K562 (cell line): Measurements from ENCODE around the gene ICOSLG. TPM values are rescaled to one million over a fixed set of nuclear protein-coding genes. Genes with fewer than 3 reads are reported as not detected.
"Not testable (repeated sequence)": the region's sequence is repeated elsewhere in the genome, so short reads cannot be mapped to it uniquely, and the experiment has no call there.

ENCODE experiments used
- ATAC-seq: fragments of 200-7000 bp; cut with Tn5 transposase; 3 replicates; pipeline ENCODE4 v1.9.1; 2020; ENCODE audit warnings: moderate library complexity
- BruUV-seq: library from RNA; stranded (reverse); fragments of 400-500 nt; replicated peaks from 2 replicates; lab custom pipeline; 2021; lab: Mats Ljungman, UMichigan
- CTCF ChIA-PET: fragments of 300-600 bp; formaldehyde crosslinking; extraction: SDS; loops from one replicate; lab custom pipeline; 2021; ENCODE audit warnings: low intra/inter-chr PET ratio; lab: Yijun Ruan, JAX
- POLR2A ChIA-PET: fragments of 300-600, 350-650 bp; sonication (Branson Sonifier 250); formaldehyde crosslinking; extraction: SDS; loops from one replicate; lab custom pipeline; 2021; ENCODE audit warnings: antibody characterized with exemption, inconsistent platforms; lab: Yijun Ruan, JAX
- DNase-seq, 4 experiments: peaks; one replicate each; pipeline versions ENCODE4 v3.0.0 to v3.0.0-alpha.2; 2011 to 2018; ENCODE audit warnings: low spot score in 3 of 4, mixed read lengths in 3 of 4; ENCODE audit errors: extremely low read depth in 1 of 4
- FAIRE-seq: peaks from 2 replicates; lab custom pipeline; 2011; peaks lifted over from hg19 to GRCh38; lab: Jason Lieb, UNC
- H2AFZ ChIP-seq: 2 replicates; pipeline ENCODE4 v1.6.0; 2011; ENCODE audit warnings: low read depth, low read length, control low read depth, inconsistent platforms
- H3K27ac ChIP-seq: fragments of 200-600 bp; 3 replicates; pipeline ENCODE4 v1.8.0; 2011; ENCODE audit warnings: low read depth, mild to moderate bottlenecking, control low read depth, inconsistent platforms, low read length, moderate library complexity, mixed read lengths; ENCODE audit errors: extremely low read depth
- H3K27me3 ChIP-seq, 2 experiments: fragments of 300-600 bp in 1 of 2; 2 replicates in 1 of 2; 3 replicates in 1 of 2; pipeline versions ENCODE4 v1.6.0 to v1.8.0; 2011; ENCODE audit warnings: inconsistent platforms in 2 of 2, low read length in 2 of 2, mild to moderate bottlenecking in 1 of 2, mixed read lengths in 1 of 2, moderate library complexity in 1 of 2; ENCODE audit not compliant: control insufficient read depth in 2 of 2, insufficient read depth in 2 of 2
- H3K36me3 ChIP-seq: fragments of 300-600 bp; 3 replicates; pipeline ENCODE4 v1.8.0; 2011; ENCODE audit warnings: mild to moderate bottlenecking, low read length, inconsistent platforms; ENCODE audit not compliant: control insufficient read depth, insufficient read depth
- H3K4me1 ChIP-seq, 2 experiments: fragments of 200-600 bp in 1 of 2; replicated peaks in 1 of 2; 2 replicates in 1 of 2; 3 replicates in 1 of 2; pipeline versions ENCODE4 v1.5.1 to v1.8.0; 2011; ENCODE audit warnings: inconsistent platforms in 2 of 2, low read length in 2 of 2, mild to moderate bottlenecking in 1 of 2, mixed read lengths in 1 of 2, moderate library complexity in 1 of 2; ENCODE audit not compliant: control insufficient read depth in 2 of 2, insufficient read depth in 2 of 2
- H3K4me2 ChIP-seq: 2 replicates; pipeline ENCODE4 v1.6.1; 2011; ENCODE audit warnings: low read length, control low read depth, inconsistent platforms, mixed read lengths; ENCODE audit not compliant: insufficient read depth
- H3K4me3 ChIP-seq: fragments of 200-600 bp; sonication (generic), shearing (Covaris generic); 2 replicates; pipeline ENCODE4 v1.5.1; 2016; ENCODE audit warnings: control low read depth, inconsistent platforms
- H3K79me2 ChIP-seq: fragments of 200-600 bp; 3 replicates; pipeline ENCODE4 v1.8.0; 2011; ENCODE audit warnings: low read length, inconsistent platforms; ENCODE audit not compliant: control insufficient read depth, insufficient read depth
- H3K9ac ChIP-seq, 2 experiments: 2 replicates each; pipeline versions ENCODE4 v1.6.0 to v1.6.1; 2011; ENCODE audit warnings: low read depth in 2 of 2, low read length in 2 of 2, control low read depth in 1 of 2, inconsistent platforms in 1 of 2, mild to moderate bottlenecking in 1 of 2, mixed read lengths in 1 of 2; ENCODE audit not compliant: insufficient read depth in 1 of 2
- H3K9me1 ChIP-seq: one replicate; pipeline ENCODE4 v1.6.0; 2011; ENCODE audit warnings: inconsistent platforms, mild to moderate bottlenecking, low read length, moderate library complexity; ENCODE audit not compliant: control insufficient read depth, insufficient read depth
- H3K9me3 ChIP-seq: replicated peaks from 2 replicates; pipeline ENCODE4 v1.5.1; 2011; ENCODE audit warnings: low read depth, low read length, inconsistent platforms; ENCODE audit not compliant: control insufficient read depth, insufficient read depth
- H4K20me1 ChIP-seq: replicated peaks from 2 replicates; pipeline ENCODE4 v1.6.1; 2011; ENCODE audit warnings: low read length, inconsistent platforms, mixed read lengths; ENCODE audit not compliant: control insufficient read depth, insufficient read depth
- WGBS: fragments of 100-300 bp; shearing (Covaris generic); methylation state at CpG from one replicate; pipeline ENCODE4 v1.1.6; 2016; ENCODE audit warnings: low coverage, mixed read lengths; ENCODE audit not compliant: insufficient coverage; ENCODE audit errors: missing lambda C conversion rate; 5-methylcytosine and 5-hydroxymethylcytosine counted together
- in situ Hi-C: fragments of 300-500 bp; cut with MboI; formaldehyde crosslinking; loops from 4 replicates; pipeline ENCODE4 v1.15.0; 2018; ENCODE audit warnings: inconsistent platforms, mixed read lengths
- intact Hi-C: fragments of 100-400 bp; cut with micrococcal nuclease; formaldehyde crosslinking; loops from 2 replicates; pipeline ENCODE4 v1.14.2; 2022
- polyA plus RNA-seq, 8 experiments: library from polyadenylated mRNA; depleted of rRNA in 4 of 8; stranded (reverse) in 5 of 8; unstranded in 3 of 8; fragments of >200 nt; fragmentation: Nextera tagmentation in 2 of 8; fragmentation: Illumina TruSeq in 1 of 8; extraction: Ambion mirVana in 2 of 8; extraction: Trizol in 1 of 8; gene quantifications; 2 replicates each; pipeline versions ENCODE4 v1.2.1 to v1.2.3, GENCODE V29; 2011 to 2014; ENCODE audit warnings: inconsistent platforms in 1 of 8, missing spikeins in 1 of 8
- total RNA-seq, 7 experiments: library from RNA; depleted of rRNA in 6 of 7; stranded (reverse); fragments of >200 nt in 6 of 7; fragmentation: Illumina TruSeq in 2 of 7; extraction: Trizol in 2 of 7; gene quantifications; 2 replicates each; pipeline versions ENCODE4 v1.2.1 to v1.2.3, GENCODE V29; 2011 to 2021; ENCODE audit warnings: low replicate concordance in 1 of 7

The ICOSLG gene
- total and polyA plus RNA-seq, 9 of the 15 experiments (the other 6 are each of a cell fraction or from before 2014, with no cell fraction given): 0.01 to 1.4 (median 0.15) TPM

GRCh38 chr21:44182202-44182601, 58.5 kb downstream of the ICOSLG start:
- H3K27ac ChIP-seq, in situ Hi-C loops, H3K4me3 ChIP-seq, ATAC-seq, POLR2A ChIA-PET, H3K4me2 ChIP-seq, DNase-seq, H3K9me3 ChIP-seq, H3K27me3 ChIP-seq, intact Hi-C loops, H2AFZ ChIP-seq, H3K9ac ChIP-seq, H3K36me3 ChIP-seq, H3K4me1 ChIP-seq, H4K20me1 ChIP-seq, H3K9me1 ChIP-seq, FAIRE-seq, H3K79me2 ChIP-seq, BruUV-seq, CTCF ChIA-PET: not testable (repeated sequence)
- no CpG with 5 or more reads among the region's 8 CpGs for WGBS

GRCh38 chr21:44181506-44181905, 59.2 kb downstream of the ICOSLG start:
- H3K9ac ChIP-seq, DNase-seq, H3K27ac ChIP-seq, CTCF ChIA-PET, H3K4me3 ChIP-seq, BruUV-seq, ATAC-seq, H3K9me3 ChIP-seq, FAIRE-seq, H3K79me2 ChIP-seq, POLR2A ChIA-PET, in situ Hi-C loops, H4K20me1 ChIP-seq, H3K9me1 ChIP-seq, H3K36me3 ChIP-seq, H3K4me2 ChIP-seq, H2AFZ ChIP-seq, H3K27me3 ChIP-seq, intact Hi-C loops, H3K4me1 ChIP-seq: not testable (repeated sequence)
- WGBS: no CpG with 5 or more reads among the region's 4 CpGs

GRCh38 chr21:44176127-44176526, 64.6 kb downstream of the ICOSLG start:
- H3K9me3 ChIP-seq, CTCF ChIA-PET, H3K36me3 ChIP-seq, H3K9ac ChIP-seq, ATAC-seq, H4K20me1 ChIP-seq, H3K27ac ChIP-seq, H3K4me2 ChIP-seq, BruUV-seq, intact Hi-C loops, DNase-seq, H2AFZ ChIP-seq, H3K9me1 ChIP-seq, H3K4me3 ChIP-seq, H3K27me3 ChIP-seq, H3K79me2 ChIP-seq, POLR2A ChIA-PET, in situ Hi-C loops, H3K4me1 ChIP-seq, FAIRE-seq: not testable (repeated sequence)
- 0% methylated on average over 3 of the region's 14 CpGs for WGBS

GRCh38 chr21:44175189-44175588, 65.6 kb downstream of the ICOSLG start:
- FAIRE-seq, H3K36me3 ChIP-seq, H3K79me2 ChIP-seq, H3K27me3 ChIP-seq, DNase-seq, H3K27ac ChIP-seq, H3K4me1 ChIP-seq, H2AFZ ChIP-seq, H3K9me3 ChIP-seq, H3K9me1 ChIP-seq, BruUV-seq, H4K20me1 ChIP-seq, intact Hi-C loops, POLR2A ChIA-PET, in situ Hi-C loops, H3K4me2 ChIP-seq, H3K9ac ChIP-seq, CTCF ChIA-PET, H3K4me3 ChIP-seq: not testable (repeated sequence)
- no CpG with 5 or more reads among the region's 17 CpGs for WGBS
- 0 out of 3 replicates have a peak, but pooled peaks have one; percentile 38 for ATAC-seq
